ENCODE measurements around the gene EBF4.

The EBF4 gene

DNA sequence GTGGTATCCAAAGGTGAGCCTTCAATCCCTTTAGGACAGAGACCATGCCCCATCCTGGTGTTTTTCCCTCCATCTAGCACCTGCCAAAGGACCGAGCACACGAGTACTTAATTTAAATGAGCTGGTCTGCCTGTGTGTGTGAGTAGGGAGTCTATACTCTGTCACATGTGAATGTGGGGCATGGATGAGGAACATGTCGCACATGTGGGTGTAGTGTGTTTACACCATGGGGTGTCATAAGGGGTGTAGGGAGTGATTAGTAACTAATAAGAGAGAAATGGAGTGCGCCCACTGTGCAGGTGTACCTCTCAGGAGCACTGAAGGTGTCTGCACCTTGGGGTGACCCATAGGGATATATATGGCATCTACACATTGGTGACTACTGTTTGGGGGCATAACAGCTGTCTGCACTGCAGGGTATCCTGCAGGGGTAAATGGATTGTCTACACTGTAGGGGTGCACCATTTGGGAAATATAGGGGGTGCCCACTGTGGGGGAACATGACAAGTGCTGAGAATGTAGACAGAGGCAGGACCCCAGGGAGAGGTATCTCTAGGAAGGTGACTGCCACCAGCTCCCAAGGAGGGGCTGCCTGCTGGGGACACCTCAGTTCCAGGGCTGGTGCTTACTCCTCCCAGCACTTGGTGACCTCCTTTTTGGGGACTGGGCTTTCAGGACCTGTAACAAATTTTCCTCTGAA lies 53.5 kb downstream of the EBF4 start:
- FAIRE-seq, result no peak

DNA sequence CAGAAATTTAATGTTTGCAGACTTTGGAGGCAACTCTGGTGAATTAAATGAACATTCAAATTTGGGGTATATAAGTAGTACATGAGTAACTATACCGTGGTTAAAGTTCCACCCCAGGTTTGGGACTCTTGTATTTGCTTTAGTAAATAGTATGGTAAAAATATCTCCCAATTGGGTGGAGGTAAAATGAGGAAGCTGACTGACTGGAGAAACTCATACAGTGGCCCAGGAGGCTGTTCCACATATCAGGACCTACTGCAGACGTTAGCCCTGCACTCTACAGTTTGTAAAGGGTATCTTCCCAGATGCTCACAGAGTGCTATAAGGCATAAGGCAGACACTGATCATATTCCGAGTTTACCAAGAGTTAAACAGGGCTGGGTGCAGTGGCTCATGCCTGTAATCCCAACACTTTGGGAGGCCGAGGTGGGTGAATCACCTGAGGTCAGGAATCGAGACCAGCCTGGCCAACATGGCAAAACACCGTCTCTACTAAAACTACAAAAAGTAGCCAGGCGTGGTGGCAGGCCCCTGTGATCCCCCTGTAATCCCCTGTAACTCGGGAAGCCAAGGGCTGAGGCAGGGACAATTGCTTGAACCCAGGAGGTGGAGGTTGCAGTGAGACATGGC lies 54.2 kb downstream of the EBF4 start:
- no peak for FAIRE-seq

DNA sequence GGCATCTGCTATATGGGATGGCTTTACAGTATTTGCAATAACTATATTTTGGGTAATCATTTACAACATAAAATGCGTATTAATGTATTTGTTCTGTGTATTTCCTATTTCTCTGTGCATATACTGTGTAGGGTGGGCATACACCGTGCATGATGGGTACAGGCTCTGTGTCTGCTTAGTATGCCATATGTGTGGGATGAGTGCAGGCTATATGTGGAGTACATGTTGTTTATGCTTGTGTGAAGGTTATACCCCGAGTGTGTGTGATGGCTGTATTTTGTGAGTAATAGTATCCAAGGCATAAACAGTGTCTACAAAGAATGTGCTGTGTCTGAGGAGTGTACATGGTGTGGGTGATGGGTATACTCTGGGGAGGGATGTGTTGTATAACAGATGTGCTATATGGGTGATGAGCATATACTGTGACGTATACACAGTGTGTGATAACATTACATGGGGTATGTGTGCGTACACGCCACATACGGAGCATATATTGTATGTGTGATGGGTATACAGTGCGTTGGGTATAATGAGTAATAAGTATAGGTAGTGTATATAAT lies 55.2 kb downstream of the EBF4 start:
- FAIRE-seq, result no peak

DNA sequence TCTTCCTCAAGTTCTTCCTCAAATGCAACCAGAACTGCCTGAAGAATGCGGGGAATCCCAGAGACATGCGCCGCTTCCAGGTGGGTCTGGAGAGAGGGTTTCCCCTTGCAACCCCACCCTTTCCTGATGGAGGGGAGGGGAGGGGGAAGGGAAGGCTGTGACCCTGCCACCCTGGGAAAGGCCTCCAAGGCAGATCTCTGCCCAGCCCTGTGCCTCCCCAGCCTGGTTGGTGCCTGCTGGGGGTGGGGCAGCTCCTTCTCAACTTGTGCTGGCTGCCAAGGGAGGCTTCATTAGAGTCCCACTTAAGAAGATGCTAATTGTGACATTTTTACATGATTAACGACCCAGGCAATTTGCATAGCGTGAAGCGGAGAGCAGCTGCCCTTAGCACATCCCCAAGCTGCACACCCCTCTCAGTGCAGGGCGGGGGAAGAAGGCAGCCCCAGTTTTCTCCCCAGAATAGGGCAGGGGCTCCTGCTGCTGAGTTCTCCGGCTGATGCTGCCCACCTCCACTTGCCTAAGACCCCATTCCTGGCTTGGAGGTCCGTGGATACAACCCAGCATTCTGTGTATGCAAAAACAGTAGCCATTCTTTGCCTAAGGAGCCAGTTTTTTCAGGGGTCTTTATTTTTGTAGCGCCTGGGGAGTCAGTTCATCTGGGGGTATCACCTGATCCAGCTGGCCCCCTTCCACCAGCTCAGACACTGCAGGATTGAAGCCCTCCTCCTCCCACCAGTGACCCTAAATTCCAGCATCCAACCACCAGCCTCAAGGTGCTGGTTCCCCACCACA lies 56.2 kb downstream of the EBF4 start:
- FAIRE-seq, result no peak

DNA sequence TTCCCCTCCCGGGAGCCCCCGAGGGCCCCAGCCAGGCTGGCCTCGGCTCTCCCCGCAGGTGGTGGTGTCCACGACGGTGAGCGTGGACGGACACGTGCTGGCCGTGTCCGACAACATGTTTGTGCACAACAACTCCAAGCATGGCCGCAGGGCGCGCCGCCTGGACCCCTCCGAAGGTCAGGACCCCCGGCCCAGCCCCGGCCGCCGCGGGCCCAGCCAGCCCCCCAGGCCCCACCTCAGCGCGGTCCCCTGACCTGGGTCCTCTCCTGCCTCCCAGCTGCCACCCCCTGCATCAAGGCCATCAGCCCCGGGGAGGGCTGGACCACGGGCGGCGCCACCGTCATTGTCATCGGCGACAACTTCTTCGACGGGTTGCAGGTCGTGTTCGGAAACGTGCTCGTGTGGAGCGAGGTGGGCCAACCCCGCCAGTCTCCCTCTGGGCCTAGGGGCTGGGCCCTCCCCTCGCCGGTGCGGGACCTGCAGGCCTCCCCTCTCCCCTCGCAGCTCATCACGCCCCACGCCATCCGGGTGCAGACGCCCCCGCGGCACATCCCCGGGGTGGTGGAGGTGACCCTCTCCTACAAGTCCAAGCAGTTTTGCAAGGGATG lies 56.9 kb downstream of the EBF4 start:
- FAIRE-seq, result no peak

DNA sequence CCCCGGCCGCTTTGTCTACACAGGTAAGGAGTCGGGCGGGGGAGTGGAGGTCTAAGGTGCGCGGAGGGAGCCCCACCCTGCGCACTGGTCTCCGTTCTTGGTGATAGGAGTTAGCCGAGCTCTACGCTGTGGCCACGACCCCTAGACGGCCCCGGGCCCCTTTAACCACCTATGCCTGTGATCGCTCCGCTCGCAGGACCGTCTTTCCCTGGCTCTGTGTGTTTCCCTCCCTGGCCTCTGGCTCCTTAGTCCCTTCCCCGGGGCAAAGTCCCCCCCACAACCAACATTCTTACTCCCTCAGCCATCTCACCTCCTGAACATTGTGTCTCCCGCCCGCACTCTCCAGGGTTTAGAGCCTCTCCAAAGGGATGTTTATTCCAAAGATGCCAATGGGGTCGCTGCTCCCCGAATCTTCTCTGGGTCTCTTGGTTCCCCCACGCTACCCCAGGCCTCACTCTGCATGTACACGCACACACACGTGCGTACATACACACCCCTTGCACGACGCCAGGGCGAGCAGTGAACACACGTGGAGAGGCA lies 57.4 kb downstream of the EBF4 start:
- no peak for FAIRE-seq

DNA sequence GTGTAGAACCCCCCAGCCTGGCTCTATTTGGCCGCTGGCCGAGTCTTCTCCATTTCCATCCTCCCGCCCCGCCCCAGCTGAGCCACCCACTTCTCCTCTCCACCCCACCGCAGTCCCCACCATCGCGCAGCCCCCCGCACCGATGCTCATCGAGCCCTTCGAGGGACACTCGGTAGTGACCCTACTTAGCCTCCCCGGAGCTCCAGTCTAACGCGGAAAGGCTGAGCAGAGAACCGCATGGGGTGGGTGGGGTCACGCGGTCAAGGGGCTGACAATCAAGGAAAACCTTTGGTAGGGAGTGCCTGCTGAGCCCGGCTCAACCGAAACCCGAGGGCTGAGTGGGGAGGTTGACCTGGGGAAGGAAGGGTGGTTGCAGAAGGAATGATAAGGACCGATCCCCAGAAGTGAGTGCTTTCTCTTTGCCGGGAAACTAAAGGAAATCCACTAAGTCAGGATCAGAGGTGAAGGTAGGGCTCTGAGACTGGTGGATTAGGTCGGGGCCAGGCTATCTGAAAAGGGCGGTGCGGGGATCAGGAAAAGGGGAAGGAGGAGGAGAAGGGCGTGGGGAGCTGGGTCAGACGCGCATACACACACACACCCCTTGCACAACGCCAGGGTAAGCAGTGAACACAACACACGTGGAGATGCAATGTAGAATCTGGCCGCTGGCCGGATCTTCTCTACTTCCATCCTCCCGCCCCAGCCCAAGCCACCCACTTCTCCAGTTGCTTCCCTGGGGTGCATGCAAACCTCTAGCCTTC lies 58.1 kb downstream of the EBF4 start:
- FAIRE-seq, result no peak

DNA sequence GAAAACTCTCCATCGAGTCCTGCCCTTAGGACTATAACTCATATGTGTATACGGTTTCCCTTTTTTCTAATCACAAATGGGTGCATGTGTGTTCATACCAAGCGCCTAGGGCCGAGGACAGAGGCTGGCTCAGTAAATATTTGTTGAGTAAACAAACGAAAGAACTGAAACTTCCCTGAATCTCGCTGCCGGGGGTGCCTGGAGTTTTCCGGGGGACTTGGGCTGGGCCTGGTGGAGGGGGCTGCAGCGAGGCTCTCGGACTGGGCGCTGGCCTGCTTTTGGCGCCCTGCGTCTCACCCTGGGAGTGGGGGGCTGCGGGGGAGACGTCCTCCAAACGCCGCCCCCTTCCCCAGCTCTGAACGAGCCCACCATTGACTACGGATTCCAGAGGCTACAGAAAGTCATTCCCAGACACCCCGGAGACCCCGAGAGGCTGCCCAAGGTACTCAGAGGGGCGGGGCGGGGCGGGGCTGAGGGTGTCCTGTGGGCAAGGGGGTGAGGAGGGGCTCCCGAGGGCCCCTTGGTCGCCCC lies 58.8 kb downstream of the EBF4 start:
- peak; percentile 29 for FAIRE-seq

DNA sequence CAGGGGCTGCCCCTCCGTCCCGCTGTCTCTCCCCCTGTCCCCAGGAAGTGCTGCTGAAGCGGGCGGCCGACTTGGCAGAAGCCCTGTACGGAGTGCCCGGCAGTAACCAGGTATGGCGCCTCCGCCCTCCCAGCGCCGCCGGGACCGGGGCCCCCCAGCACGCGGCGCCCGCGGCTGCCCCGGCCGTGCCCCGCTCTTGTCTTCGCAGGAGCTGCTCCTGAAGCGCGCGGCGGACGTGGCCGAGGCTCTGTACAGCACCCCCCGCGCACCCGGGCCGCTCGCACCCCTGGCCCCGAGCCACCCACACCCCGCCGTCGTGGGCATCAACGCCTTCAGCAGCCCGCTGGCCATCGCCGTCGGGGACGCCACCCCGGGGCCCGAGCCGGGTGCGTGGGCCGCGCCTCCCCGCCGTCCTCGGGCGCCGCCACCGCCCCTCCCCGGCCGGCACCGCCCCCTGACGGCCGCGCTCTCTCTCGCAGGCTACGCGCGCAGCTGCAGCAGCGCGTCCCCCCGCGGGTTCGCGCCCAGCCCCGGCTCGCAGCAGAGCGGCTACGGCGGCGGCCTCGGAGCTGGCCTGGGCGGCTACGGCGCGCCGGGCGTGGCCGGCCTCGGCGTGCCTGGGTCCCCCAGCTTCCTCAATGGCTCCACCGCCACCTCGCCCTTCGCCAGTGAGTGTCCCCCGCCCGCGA lies 59.4 kb downstream of the EBF4 start:
- no peak for FAIRE-seq

DNA sequence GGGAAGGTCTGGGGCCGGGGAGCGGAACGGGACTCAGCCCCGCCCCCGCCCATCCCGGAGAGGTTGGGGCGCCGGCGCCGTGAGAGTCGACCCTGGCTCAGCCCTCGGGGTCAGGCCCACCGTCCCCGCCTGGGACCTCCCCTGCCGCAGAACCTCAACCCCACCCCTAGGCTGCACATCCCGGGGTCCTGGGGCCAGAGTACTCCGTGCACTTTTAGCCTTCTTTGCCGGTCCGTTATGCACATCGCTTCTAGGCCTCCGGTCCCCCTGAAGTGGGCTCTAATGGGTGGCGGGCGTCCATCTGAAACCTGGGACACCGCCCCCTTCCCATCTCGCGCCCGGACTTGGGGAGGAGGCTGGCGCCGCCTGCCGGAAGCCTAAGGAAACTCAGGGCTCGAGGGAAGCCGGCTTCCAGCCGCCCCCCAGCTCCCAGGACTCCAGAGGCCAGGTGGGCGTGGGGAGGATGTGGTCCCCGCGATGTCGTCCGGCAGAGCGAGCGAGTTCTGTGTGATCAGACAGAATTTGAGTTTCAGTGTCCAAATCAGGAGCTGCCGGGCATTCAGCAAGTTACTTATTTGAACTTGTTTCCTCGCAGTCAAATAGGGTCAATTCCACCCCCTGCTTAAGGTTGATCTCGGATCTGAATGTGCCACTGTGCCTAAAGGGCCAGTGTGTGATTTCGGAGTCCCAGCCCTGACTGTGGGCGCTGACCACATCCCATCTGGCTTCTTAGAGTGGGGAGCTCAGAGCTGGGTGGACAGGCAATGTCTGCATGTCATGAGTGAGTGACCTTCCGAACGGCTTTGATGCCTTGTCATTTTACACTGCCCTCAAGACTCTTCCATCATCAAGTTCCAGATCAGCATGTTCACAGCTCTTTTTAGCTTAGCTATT lies 60.2 kb downstream of the EBF4 start:
- FAIRE-seq, result no peak

DNA sequence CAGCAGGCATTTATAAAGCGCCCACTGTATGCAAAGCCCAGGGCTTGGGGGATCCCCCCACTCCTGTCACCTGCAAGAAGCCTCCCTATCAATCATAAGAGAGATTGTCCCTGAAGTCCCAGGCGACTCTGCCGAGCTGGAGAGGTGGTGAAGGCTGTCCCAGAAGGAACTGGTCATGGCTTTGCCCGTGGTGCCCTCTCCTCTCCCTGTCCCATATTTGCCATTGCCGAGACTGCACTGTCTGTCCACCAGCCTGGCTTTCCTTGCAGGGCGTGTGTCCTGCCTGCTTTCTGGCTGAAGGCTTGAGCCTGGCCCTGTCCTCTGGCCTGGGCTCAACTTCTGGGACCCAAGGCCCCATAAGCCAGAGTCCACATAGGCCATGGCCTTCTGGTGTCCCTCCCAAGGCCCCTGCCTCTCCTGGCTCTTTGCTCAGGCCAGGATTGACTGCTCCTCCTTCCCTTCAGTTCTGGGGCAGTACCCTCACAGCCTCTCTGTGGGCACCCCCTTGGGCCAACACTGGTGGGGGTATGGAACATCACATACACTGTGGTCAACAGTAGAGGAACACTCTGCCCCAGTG lies 61.0 kb downstream of the EBF4 start:
- no peak for FAIRE-seq

DNA sequence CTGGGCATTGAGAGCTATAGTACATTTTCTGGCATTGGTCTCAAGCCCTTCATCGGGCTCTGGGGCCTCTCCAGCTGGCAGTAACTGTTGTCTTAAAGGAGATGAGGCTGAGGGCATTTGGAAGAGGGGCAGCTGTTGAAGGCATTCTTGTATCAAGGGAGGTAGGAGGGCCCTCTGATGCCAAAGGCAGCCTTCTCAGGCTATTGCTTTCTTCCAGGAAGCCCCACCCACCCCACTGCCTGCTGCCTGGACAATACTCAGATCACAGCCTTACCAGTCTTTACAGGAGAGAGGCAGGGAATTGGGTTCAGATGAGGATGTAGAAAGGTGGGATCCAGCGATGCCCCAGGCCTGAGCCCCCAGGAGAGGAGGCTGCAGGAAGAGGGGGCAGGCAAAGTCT lies 61.8 kb downstream of the EBF4 start:
- no peak for FAIRE-seq

DNA sequence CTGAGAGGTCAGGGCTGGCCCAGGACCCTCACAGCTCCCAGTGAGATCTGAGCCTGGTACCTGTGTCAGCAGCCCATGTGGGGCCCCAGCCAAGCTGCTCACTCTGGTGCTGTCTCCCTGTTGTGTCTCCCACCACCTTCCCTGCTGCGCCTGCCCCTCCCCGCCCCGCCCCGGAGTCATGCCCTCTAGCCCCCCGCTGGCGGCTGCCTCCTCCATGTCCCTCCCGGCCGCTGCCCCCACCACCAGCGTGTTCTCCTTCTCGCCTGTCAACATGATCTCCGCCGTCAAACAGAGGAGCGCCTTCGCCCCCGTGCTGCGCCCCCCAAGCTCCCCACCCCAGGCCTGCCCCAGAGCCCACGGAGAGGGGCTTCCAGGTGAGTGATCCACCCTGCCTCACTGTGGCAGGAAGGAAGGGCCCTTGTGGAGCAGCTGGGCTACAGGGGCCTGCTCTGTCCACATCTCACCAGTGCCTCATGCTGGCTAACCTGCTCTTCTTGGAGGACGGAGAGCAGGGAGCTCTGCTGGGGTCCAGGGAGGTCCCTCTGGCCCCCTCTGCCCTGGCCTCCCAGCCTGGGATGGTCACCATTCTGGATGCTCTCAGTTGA lies 63.0 kb downstream of the EBF4 start:
- no peak for FAIRE-seq

DNA sequence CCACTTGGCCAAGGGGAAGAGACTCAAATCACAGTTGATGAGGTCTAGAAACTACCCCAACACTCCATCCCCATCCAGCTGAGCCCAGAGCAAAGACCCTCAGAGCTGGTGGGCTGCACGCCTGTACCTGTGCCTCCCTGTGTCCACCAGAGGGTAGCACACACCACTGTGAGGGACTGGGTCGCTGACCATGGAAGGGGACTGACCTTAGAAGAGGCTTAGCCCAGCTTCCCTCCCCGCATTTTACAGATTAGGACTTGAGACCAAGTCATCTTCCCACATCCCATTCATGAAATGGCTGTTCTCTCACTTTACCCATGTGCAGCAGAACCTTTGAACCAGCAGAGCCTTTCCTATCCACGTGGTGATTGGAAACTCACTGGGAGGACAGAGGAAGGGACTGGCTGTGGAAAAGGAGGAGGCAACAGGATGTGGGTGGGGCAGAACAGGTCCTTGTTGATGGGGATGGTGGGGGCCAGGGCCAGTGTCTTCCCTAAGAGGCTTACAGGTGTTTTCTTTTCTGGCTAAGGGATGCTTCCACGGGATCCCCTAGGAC lies 63.6 kb downstream of the EBF4 start:
- no peak for FAIRE-seq

DNA sequence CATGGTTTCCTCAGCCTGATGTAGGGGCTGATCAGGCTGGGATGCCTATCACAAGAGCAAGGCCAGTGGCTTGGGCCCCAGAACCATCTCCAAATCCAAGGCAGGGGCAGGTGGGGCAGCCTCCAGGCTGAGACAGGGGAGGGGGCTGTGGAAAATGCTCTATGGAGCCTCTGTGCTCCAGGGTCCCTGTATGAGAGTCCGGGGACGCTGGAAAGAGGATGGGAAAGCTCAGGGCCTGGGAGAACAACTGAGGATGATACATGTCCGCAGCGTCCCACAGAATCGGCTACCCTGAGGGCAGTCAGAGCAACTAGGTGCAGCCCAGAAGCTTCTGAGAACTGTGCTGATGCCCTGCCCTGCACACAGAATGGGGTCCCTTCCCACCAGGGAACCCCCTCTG lies 64.4 kb downstream of the EBF4 start:
- no peak for FAIRE-seq

DNA sequence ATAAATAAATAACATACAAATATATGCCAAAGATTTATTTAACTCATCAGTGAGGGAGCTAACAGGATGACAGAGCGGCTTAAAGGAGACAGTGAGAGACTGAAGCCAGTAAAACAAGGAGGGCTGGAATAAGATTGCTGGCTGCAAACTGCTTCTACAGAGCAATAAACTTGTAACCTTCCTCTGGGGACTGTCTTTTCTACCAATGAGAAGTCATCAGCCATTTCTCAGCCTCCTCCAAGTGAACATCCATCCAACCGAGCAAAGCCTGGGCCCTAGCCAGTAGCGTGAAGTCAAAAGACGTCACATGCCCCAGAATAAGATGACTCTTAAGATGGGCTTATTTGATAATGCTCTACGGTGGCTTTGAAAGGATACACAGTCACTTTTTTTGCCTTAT lies 65.4 kb downstream of the EBF4 start:
- FAIRE-seq, result no peak

DNA sequence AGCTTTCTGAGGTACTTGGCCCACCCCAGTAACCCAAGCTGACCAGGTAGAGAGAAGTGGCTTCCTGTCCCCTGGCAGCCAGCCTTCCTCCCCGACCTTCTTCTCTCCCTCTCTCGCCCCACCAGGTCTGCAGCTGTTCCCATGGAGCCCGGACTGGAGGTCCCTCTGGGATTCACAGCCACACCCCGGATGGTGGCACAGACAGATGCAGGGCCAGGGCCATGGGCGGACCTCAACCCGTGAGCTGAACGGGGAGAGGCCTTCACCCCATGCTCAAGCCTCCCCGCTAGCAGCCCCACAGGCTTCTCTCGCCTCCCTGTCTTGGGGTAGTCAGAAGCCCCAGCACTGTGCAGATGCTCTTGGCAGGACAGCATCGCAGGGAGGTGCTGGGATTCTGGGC lies 66.6 kb downstream of the EBF4 start:
- FAIRE-seq, result no peak

DNA sequence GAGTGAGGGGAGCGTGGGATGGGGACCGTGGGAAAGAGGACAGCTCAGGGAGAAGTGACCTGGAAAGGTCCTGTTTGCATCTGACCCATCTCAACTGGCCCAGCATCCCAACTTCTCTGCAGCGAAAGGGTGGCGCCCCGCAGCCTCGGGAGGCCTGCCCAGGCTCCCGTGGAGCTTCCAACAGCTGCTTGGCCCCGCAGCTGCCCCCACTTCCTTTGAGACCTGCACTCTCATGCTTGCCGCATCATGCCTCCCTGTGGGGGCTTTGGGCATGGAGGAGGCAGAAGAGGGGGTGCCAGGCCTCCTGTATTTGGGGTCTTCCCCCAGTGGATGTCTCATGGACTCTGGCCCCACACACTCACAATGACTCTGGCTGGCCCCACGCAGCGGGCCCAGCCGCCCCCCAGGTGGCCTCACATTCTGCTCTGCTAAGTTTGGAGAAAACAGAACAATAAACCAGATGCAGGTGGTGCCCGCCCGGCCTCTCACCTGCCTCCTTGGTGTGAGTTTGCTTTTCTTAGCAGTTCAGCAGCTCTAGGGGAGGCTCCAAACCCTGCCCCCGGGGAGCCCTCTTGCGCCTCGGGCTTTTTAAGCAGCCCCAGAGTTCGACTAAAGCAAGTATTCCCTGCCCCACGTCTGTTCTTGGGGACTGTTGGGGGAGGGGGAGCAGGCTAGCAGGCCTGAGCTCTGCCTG lies 67.2 kb downstream of the EBF4 start:
- no peak for FAIRE-seq

All from endometrium (tissue), 2 donors.